DOHH2 (cell line): Measurements from ENCODE around the gene SLC17A3.

Experiments used
- H3F3A ChIP-seq: fragments of 200-600 bp; sonication (generic), shearing (Covaris generic); 2 replicates; pipeline ENCODE4 v1.6.0; 2016; ENCODE audit warnings: antibody characterized with exemption, mild to moderate bottlenecking; ENCODE audit not compliant: control insufficient read depth, insufficient read depth
- H3K27ac ChIP-seq: fragments of 200-600 bp; sonication (generic); 2 replicates; pipeline ENCODE4 v1.5.1; 2014; ENCODE audit warnings: low read depth, mild to moderate bottlenecking, low read length, moderate library complexity
- H3K27me3 ChIP-seq: fragments of 200-600 bp; sonication (generic); 2 replicates; pipeline ENCODE4 v1.6.1; 2014; ENCODE audit warnings: mild to moderate bottlenecking, low read length, mixed read lengths; ENCODE audit not compliant: control insufficient read depth
- H3K36me3 ChIP-seq: fragments of 200-600 bp; sonication (generic); 2 replicates; pipeline ENCODE4 v1.6.1; 2014; ENCODE audit warnings: mild to moderate bottlenecking, low read length, moderate library complexity, mixed read lengths; ENCODE audit not compliant: control insufficient read depth
- H3K4me1 ChIP-seq: fragments of 200-600 bp; sonication (generic); 2 replicates; pipeline ENCODE4 v1.6.1; 2014; ENCODE audit warnings: mild to moderate bottlenecking, low read length, mixed read lengths; ENCODE audit not compliant: control insufficient read depth
- H3K4me2 ChIP-seq: fragments of 200-600 bp; sonication (generic); 2 replicates; pipeline ENCODE4 v1.6.0; 2014; ENCODE audit warnings: mild to moderate bottlenecking, low read length, moderate library complexity
- H3K4me3 ChIP-seq: fragments of 200-600 bp; sonication (generic); 2 replicates; pipeline ENCODE4 v1.5.1; 2014; ENCODE audit warnings: mild to moderate bottlenecking, low read length, mixed read lengths
- H3K79me2 ChIP-seq: fragments of 200-600 bp; sonication (generic); 2 replicates; pipeline ENCODE4 v1.6.1; 2014; ENCODE audit warnings: mild to moderate bottlenecking, low read length, mixed read lengths; ENCODE audit not compliant: control insufficient read depth
- H3K9me2 ChIP-seq: fragments of 200-600 bp; sonication (generic); replicated peaks from 2 replicates; pipeline ENCODE4 v1.6.1; 2014; ENCODE audit warnings: mild to moderate bottlenecking, low read length, mixed read lengths; ENCODE audit not compliant: control insufficient read depth
- H3K9me3 ChIP-seq: fragments of 200-600 bp; sonication (generic); 2 replicates; pipeline ENCODE4 v1.6.1; 2014; ENCODE audit warnings: antibody characterized with exemption, low read length, mixed read lengths; ENCODE audit not compliant: control insufficient read depth, insufficient read depth
- H4K20me1 ChIP-seq: fragments of 200-600 bp; sonication (generic); 2 replicates; pipeline ENCODE4 v1.6.0; 2014; ENCODE audit warnings: low read depth, mild to moderate bottlenecking, antibody characterized with exemption, low read length, moderate library complexity; ENCODE audit not compliant: control insufficient read depth, insufficient read depth
- EZH2phosphoT487 ChIP-seq: fragments of 200-600 bp; sonication (generic); IDR thresholded peaks from 2 replicates; pipeline ENCODE4 v1.6.1; 2017; ENCODE audit warnings: borderline replicate concordance, mild to moderate bottlenecking, antibody characterized with exemption, low read length, moderate library complexity, mixed read lengths
- TF ChIP-seq, protein P1 (sequence below): fragments of 200-600 bp; sonication (generic); IDR thresholded peaks from one replicate; pipeline ENCODE4 v1.5.1; 2014; ENCODE audit warnings: antibody characterized with exemption, mild to moderate bottlenecking, low read depth, low read length; ENCODE audit not compliant: poor library complexity, severe bottlenecking

SLC17A3 gene

DNA sequence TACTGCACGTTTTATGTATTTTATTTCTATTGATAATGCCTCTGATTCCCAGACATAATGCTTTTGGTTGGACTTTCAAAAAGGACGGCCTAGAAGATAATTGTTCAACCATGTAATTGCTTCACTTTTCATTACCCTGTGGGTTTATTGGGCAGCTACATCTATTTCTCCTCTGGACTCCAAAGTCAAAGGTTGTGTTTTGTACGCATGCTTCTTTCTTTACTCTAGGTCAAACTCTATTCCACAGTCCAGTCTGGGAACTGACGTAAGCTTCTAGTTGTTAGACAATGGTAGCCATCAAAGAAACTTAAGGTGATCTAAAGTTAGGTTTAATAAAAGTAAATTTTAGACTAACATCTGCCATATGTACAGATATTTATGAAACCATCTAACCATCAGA lies 6.6 kb upstream of the SLC17A3 start:
- no peaks in the 10 kb centered on the region for H3K4me1 ChIP-seq
- H3F3A ChIP-seq, result no peaks in the 10 kb centered on the region
- no peak overlapping the region for H3K4me3 ChIP-seq
- no peaks in the 10 kb centered on the region for H3K36me3 ChIP-seq
- H3K4me2 ChIP-seq, result no peak overlapping the region
- TF ChIP-seq, protein P1, sequence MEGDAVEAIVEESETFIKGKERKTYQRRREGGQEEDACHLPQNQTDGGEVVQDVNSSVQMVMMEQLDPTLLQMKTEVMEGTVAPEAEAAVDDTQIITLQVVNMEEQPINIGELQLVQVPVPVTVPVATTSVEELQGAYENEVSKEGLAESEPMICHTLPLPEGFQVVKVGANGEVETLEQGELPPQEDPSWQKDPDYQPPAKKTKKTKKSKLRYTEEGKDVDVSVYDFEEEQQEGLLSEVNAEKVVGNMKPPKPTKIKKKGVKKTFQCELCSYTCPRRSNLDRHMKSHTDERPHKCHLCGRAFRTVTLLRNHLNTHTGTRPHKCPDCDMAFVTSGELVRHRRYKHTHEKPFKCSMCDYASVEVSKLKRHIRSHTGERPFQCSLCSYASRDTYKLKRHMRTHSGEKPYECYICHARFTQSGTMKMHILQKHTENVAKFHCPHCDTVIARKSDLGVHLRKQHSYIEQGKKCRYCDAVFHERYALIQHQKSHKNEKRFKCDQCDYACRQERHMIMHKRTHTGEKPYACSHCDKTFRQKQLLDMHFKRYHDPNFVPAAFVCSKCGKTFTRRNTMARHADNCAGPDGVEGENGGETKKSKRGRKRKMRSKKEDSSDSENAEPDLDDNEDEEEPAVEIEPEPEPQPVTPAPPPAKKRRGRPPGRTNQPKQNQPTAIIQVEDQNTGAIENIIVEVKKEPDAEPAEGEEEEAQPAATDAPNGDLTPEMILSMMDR, result no peak
- no peak for TF ChIP-seq EZH2phosphoT487
- no peak overlapping the region for H3K27ac ChIP-seq
- H3K9me2 ChIP-seq, result no peaks in the 10 kb centered on the region; the same call in 1 of the 2 replicates
- H3K79me2 ChIP-seq, result no peaks in the 10 kb centered on the region
- no peaks in the 10 kb centered on the region for H3K9me3 ChIP-seq
- no peaks in the 10 kb centered on the region for H4K20me1 ChIP-seq
- H3K27me3 ChIP-seq, result peaks cover 2% of the 10 kb centered on the region; the same call in 1 of the 2 replicates

DNA sequence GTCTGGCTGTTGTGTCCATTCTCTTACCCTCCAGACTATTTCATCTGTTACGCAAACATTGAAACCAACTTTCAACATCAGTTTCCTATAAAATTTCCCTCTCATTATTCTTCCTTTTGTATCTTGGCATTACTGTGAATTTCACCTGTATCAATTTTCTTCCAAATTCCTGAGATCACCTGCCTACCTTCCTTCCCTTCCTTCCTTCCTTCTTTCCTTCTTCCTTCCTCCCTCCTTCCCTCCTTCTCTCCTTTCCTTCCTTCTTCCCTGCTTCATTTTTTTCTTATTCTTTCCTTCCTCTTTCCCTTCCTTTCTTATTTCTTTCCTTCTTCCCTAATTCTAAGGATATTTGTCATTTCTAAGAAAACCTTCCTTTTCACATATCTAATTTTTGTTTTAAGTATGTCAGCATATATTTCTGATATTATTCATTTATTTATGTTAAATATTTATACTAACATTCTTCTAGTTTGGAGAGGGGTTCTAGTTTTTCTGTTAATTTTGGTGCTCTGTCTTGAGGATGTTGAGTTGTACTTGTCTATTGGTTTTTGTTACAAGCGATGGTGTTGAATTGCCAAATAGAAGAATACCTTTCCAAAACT lies 4.8 kb upstream of the SLC17A3 start:
- no peaks in the 10 kb centered on the region for H3K36me3 ChIP-seq
- H3K4me2 ChIP-seq, result no peak overlapping the region
- H3K9me3 ChIP-seq, result no peaks in the 10 kb centered on the region
- H3K4me3 ChIP-seq, result no peak overlapping the region
- no peaks in the 10 kb centered on the region for H3F3A ChIP-seq
- TF ChIP-seq, protein P1, result no peak
- TF ChIP-seq EZH2phosphoT487, result no peak
- H3K9me2 ChIP-seq, result no peaks in the 10 kb centered on the region; the same call in 1 of the 2 replicates
- peaks cover 2% of the 10 kb centered on the region; the same call in 1 of the 2 replicates for H3K27me3 ChIP-seq
- H3K27ac ChIP-seq, result no peak overlapping the region
- H4K20me1 ChIP-seq, result no peaks in the 10 kb centered on the region
- no peaks in the 10 kb centered on the region for H3K4me1 ChIP-seq
- no peaks in the 10 kb centered on the region for H3K79me2 ChIP-seq

GRCh38 chr6:25875926-25876602 lies 2.0 kb upstream of the SLC17A3 start:
- Histone ChIP-seq H3K9me3 (no peaks in the 10 kb centered on the region), H3K27me3 (peaks cover 2% of the 10 kb centered on the region; the same call in 1 of the 2 replicates), H3K4me1 (no peaks in the 10 kb centered on the region), H3K79me2 (no peaks in the 10 kb centered on the region), H3K4me2 (no peak overlapping the region), H3K36me3 (no peaks in the 10 kb centered on the region), H3K27ac (no peak overlapping the region), H3K4me3 (no peak overlapping the region), H3K9me2 (no peaks in the 10 kb centered on the region; the same call in 1 of the 2 replicates), H3F3A (no peaks in the 10 kb centered on the region), H4K20me1 (no peaks in the 10 kb centered on the region)
- no peak for TF ChIP-seq EZH2phosphoT487
- TF ChIP-seq, protein P1, result no peak
